ENCODE data around the gene KRTAP12-4. TPM values are rescaled to one million over a fixed set of nuclear protein-coding genes. Genes with fewer than 3 reads are reported as not detected.
"Not testable (repeated sequence)": the region's sequence is repeated elsewhere in the genome, so short reads cannot be mapped to it uniquely, and the experiment has no call there.

KRTAP12-4 gene
- total RNA-seq, 1 donor from 2014 or later = not detected

DNA sequence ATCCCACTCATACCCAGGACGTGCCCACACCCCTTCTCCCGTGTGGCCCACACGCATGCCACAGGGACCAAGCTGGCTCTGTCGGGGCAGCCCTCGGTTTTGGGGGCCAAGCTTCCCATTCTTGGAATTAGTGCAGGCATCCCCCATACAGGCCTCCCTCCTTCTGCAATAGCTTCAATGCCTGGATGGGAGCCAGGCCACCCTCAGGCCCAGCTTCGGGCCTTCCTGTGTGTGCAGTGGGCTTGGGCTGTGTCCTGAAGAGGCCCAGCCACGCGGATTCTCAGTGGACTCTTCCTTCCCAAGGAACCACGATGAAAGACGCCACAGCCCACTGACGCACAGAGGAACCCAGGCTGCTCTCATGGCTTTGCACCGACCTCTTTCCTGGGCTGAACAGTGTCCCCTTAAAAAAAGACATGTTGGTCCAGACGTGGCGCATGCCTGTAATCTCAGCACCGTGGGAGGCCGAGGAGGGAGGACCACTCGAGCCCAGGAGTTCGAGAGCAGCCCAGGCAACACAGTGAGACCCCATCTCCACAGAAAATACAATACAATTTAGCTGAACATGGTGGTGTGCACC lies 4.8 kb downstream of the KRTAP12-4 start:
- DNase-seq (no peak), ATAC-seq (ENCODE audit: low read depth) (no peak)
- no peaks in the 10 kb centered on the region for H3K36me3 Mint-ChIP-seq (ENCODE audit: low read depth)
- POLR2A ChIA-PET = no interaction called here
- CTCF ChIA-PET = no interaction called here
- intact Hi-C loops (cut with micrococcal nuclease) = no loop called here
- peaks cover 5% of the 10 kb centered on the region for H3K27me3 Mint-ChIP-seq
- H3K9me3 Mint-ChIP-seq = peaks cover 5% of the 10 kb centered on the region
- TF ChIP-seq, protein P1, sequence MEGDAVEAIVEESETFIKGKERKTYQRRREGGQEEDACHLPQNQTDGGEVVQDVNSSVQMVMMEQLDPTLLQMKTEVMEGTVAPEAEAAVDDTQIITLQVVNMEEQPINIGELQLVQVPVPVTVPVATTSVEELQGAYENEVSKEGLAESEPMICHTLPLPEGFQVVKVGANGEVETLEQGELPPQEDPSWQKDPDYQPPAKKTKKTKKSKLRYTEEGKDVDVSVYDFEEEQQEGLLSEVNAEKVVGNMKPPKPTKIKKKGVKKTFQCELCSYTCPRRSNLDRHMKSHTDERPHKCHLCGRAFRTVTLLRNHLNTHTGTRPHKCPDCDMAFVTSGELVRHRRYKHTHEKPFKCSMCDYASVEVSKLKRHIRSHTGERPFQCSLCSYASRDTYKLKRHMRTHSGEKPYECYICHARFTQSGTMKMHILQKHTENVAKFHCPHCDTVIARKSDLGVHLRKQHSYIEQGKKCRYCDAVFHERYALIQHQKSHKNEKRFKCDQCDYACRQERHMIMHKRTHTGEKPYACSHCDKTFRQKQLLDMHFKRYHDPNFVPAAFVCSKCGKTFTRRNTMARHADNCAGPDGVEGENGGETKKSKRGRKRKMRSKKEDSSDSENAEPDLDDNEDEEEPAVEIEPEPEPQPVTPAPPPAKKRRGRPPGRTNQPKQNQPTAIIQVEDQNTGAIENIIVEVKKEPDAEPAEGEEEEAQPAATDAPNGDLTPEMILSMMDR (IDR thresholded peaks at IDR 0.05) = no peak
- H3K4me3 Mint-ChIP-seq = no peak overlapping the region
- no peak overlapping the region for H3K27ac Mint-ChIP-seq
- H3K4me1 Mint-ChIP-seq = no peaks in the 10 kb centered on the region

DNA sequence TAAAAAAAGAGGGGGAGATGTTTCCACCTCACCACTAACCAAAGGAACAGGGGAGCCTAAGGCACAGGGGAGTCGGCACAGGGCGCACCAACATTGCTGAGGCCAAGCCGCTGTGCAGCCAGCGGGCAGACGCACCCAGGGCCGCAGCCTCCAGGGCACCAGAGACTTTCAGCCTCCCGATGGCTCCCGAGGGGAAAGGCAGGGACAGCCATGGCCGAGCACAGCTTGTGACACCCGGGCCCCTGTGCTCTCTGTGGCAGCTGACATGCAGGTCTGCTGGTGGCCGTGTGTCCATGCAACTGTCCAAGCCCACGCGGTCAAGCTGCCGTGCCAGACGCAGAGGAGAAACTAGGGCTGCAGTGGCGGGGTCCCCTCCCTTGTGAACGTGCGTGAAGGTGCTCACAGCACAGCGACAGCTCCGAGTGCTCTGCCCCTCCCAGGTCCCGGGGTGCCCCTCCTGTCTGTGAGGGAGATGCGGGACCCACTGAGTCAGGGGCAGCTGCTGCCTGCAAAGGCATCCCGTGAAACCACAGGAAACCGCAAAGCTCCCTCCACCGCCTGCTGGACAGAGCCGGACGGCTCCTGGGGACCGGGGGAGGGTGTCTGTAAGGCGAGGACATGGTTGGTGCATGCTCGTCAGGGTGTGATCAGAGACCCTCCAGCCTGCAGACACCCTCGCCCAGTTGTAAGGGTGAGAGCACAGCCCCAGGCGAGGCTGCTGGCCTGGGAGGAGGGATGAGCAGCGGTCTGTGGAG lies 5.7 kb downstream of the KRTAP12-4 start:
- intact Hi-C loops (cut with micrococcal nuclease) = no loop called here
- ATAC-seq (ENCODE audit: low read depth) = no peak
- H3K27me3 Mint-ChIP-seq = peaks cover 5% of the 10 kb centered on the region
- TF ChIP-seq, protein P1 (IDR thresholded peaks at IDR 0.05) = no peak
- no peaks in the 10 kb centered on the region for H3K4me1 Mint-ChIP-seq
- H3K36me3 Mint-ChIP-seq (ENCODE audit: low read depth) = no peaks in the 10 kb centered on the region
- H3K27ac Mint-ChIP-seq = no peak overlapping the region
- ChIA-PET POLR2A (no interaction called here), CTCF (no interaction called here)
- DNase-seq = no peak
- no peak overlapping the region for H3K4me3 Mint-ChIP-seq
- H3K9me3 Mint-ChIP-seq = peaks cover 12% of the 10 kb centered on the region

DNA sequence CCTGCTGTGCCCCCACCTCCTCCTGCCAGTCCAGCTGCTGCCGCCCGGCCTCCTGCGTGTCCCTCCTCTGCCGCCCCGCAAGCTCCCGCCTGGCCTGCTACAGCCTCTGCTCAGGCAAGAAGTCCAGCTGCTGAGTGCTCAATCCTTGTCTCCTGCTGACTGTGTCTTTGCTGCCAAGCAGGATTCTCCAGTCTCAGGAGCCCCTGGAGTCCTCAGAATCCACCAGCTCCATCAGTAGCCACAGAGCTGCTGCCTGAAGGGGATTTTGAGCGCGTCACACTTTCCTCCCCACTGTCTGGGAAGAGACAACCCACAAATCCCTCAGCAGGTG lies 7.3 kb downstream of the KRTAP12-4 start:
- no peak for DNase-seq
- no peak overlapping the region for H3K4me3 Mint-ChIP-seq
- H3K27me3 Mint-ChIP-seq = peaks cover 6% of the 10 kb centered on the region
- POLR2A ChIA-PET = no interaction called here
- TF ChIP-seq, protein P1 (IDR thresholded peaks at IDR 0.05) = no peak
- H3K36me3 Mint-ChIP-seq (ENCODE audit: low read depth) = peaks cover 2% of the 10 kb centered on the region
- no peaks in the 10 kb centered on the region for H3K4me1 Mint-ChIP-seq
- no peak for ATAC-seq (ENCODE audit: low read depth)
- intact Hi-C loops (cut with micrococcal nuclease) = no loop called here
- no peak overlapping the region for H3K27ac Mint-ChIP-seq
- peaks cover 20% of the 10 kb centered on the region for H3K9me3 Mint-ChIP-seq
- CTCF ChIA-PET = no interaction called here

DNA sequence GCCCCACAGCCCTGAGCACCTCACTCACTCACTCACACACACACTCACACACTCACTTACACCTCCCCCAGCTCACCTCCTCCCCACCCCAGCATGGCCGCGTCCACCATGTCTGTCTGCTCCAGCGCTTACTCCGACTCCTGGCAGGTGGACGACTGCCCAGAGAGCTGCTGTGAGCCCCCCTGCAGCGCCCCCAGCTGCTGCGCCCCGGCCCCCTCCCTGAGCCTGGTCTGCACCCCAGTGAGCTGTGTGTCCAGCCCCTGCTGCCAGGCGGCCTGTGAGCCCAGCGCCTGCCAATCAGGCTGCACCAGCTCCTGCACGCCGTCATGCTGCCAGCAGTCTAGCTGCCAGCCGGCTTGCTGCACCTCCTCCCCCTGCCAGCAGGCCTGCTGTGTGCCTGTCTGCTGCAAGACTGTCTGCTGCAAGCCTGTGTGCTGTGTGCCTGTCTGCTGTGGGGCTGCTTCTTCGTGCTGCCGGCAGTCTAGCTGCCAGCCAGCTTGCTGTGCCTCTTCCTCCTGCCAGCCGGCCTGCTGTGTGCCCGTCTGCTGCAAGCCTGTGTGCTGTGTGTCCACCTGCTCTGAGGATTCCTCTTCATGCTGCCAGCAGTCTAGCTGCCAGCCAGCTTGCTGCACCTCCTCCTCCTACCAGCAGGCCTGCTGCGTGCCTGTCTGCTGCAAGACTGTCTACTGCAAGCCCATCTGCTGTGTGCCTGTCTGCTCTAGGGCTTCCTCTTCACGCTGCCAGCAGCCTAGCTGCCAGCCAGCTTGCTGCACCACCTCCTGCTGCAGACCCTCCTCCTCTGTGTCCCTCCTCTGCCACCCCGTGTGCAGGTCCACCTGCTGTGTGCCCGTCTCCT lies 7.9 kb downstream of the KRTAP12-4 start, which contains the start of gene KRTAP10-11:
Gene KRTAP10-11 (plus strand): TSS at position 49 of the 856 bp plus-strand sequence. CDS start 45 bp downstream, at position 94.
- POLR2A ChIA-PET, H3K27ac Mint-ChIP-seq: not testable (repeated sequence)

DNA sequence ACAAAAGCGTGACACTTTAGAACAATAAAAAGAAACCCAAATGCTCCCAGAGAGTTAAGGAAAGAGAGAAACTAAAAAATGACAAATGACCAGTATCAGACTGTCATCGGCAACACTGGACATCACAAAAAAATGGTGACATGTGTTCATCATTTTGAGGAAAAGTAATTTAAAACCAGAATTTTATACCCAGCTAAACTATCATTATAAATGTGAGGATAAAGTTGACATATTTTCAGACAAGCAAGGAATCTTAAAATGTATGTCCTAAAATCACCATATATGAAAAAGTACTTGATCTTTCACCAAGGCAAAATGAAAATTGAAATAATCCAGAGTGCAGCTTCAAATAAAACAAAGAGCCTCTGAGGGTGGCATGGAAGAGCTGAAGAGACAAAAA lies 9.6 kb downstream of the KRTAP12-4 start:
- H3K4me3 Mint-ChIP-seq = no peak overlapping the region

More for the DNA sequence above, 7.9 kb downstream of the KRTAP12-4 start, which contains the start of gene KRTAP10-11:
- CTCF ChIA-PET; H3K4me1 Mint-ChIP-seq; H3K27me3 Mint-ChIP-seq; DNase-seq; H3K36me3 Mint-ChIP-seq (ENCODE audit: low read depth); ATAC-seq (ENCODE audit: low read depth); H3K4me3 Mint-ChIP-seq; intact Hi-C loops (cut with micrococcal nuclease): not testable (repeated sequence)
- peaks cover 20% of the 10 kb centered on the region for H3K9me3 Mint-ChIP-seq

More for the DNA sequence above, 9.6 kb downstream of the KRTAP12-4 start:
- CTCF ChIA-PET = no interaction called here
- ATAC-seq (ENCODE audit: low read depth) (no peak), DNase-seq (no peak)
- peaks cover 14% of the 10 kb centered on the region for H3K27me3 Mint-ChIP-seq
- POLR2A ChIA-PET = no interaction called here
- H3K4me1 Mint-ChIP-seq = no peaks in the 10 kb centered on the region
- H3K36me3 Mint-ChIP-seq (ENCODE audit: low read depth) = peaks cover 2% of the 10 kb centered on the region
- TF ChIP-seq, protein P1 (IDR thresholded peaks at IDR 0.05) = no peak
- no peak overlapping the region for H3K27ac Mint-ChIP-seq
- intact Hi-C loops (cut with micrococcal nuclease) = no loop called here
- peaks cover 29% of the 10 kb centered on the region for H3K9me3 Mint-ChIP-seq
